ENCODE data around the gene CTNND2.

GRCh38 chr5:11906497-11906896, 2.3 kb upstream of the CTNND2 start:
- TF ChIP-seq, protein P1, sequence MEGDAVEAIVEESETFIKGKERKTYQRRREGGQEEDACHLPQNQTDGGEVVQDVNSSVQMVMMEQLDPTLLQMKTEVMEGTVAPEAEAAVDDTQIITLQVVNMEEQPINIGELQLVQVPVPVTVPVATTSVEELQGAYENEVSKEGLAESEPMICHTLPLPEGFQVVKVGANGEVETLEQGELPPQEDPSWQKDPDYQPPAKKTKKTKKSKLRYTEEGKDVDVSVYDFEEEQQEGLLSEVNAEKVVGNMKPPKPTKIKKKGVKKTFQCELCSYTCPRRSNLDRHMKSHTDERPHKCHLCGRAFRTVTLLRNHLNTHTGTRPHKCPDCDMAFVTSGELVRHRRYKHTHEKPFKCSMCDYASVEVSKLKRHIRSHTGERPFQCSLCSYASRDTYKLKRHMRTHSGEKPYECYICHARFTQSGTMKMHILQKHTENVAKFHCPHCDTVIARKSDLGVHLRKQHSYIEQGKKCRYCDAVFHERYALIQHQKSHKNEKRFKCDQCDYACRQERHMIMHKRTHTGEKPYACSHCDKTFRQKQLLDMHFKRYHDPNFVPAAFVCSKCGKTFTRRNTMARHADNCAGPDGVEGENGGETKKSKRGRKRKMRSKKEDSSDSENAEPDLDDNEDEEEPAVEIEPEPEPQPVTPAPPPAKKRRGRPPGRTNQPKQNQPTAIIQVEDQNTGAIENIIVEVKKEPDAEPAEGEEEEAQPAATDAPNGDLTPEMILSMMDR (IDR thresholded peaks at IDR 0.05): no peak
- no peak for TF ChIP-seq POLR2A (IDR thresholded peaks at IDR 0.05)

Measured in thyroid gland (tissue), 4 donors.